Measurements from ENCODE around the gene RAD21L1.

The RAD21L1 gene

DNA sequence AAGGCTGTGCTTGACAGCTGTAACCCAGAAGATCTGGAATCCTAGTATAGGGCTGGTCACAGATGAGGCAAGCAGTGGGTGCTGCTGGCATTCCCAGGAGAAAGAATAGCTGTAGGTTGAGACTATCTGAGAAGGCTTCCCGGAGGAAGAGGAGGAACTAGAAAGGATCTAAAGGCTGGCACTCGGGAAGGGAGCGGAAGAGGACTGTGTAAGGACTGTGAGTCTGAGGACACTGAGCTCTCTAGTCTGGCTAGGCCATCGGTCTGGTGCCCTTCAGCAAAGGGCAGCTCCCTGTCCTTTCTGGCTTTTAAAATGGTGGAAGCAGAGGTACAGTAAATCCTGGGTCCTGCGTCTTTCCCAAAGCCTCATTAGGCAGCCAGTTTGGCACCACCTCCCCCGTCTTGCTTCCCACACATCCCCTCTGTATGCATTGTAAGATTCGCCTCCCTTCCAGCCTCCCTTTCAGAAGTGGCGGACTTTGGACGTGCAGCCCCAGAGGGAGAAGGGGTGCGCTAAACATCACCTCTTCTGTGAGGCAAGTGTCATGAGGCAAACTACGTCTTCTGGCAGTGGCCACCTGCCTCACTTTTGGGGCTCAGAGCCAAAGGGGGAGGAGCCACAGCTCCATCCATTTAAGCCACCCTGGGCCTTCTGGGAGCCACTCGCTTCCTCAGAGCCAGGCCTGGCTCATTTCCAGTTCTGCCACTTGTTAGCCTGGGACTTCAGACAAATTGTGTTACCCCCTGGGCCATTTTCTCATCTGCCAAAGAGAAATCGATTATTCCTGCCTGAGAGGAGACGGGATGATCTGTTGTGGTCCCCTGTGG is 48.9 kb downstream of the RAD21L1 start:
- DNase-seq = peak; percentile 73

DNA sequence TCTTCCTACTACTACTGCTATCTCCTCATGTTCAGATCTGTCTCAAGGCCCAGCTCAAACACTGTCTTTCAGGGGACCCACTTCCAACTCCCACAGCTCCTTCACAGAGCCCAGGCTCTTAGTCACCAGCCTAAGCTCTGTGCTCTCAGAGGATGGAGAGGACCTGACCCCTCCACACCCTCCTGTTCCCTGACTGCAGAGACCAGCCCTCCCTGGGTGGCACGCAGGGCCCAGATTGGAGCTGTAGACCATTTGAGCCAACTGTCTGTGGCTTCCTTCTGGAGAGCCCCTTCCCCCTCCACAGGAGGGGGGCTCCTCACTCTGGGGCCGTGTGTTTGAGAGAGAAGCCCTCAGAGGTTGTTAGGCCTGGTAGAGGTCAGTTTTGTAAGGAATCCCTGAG is 50.1 kb downstream of the RAD21L1 start:
- DNase-seq = no peak

DNA sequence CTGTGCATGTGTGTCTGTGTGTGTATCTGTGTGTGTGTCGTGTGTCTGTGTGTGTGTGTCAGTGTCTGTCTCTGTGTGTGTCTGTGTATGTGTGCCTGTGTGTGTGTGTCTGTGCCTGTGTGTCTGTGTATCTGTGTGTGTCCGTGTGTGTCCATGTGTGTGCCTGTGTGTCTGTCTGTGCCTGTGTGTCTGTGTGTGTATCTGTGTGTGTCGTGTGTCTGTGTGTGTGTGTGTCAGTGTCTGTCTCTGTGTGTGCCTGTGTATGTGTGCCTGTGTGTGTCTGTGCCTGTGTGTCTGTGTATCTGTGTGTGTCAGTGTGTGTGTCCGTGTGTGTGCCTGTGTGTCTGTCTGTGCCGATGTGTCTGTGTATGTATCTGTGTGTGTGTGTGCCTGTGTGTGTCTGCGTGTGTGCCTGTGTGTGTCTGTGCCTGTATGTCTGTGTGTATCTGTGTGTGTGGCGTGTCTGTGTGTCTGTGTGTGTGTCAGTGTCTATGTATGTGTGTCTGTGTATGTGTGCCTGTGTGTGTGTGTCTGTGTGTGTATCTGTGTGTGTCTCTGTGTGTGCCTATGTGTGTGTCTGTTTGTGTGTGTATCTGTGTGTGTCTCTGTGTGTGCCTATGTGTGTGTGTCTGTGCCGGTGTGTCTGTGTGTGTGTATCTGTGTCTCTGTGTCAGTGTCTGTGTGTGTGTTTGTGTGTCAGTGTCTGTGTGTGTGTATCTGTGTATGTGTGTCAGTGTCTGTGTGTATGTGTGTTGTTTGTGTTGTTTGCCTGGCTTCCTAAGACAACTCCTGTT is 51.9 kb downstream of the RAD21L1 start:
- DNase-seq = no peak

DNA sequence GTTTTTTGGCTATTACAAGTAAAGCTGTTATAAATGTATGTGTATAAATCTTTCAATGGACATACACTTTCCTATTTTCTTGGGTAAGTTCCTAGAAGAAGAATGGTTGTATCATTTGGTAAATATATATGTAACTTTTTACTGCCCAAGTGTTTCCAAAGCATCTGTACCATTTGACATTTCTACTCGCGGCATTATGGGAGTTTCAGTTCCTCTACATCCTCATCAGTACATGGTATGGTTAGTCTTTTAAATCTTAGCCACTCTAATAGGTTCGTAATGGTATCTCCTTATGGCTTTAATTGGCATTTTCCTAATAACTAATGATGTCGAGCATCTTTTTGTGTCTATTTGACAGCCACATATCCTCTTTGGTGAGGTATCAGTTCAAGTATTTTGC is 53.1 kb downstream of the RAD21L1 start:
- no peak for DNase-seq

DNA sequence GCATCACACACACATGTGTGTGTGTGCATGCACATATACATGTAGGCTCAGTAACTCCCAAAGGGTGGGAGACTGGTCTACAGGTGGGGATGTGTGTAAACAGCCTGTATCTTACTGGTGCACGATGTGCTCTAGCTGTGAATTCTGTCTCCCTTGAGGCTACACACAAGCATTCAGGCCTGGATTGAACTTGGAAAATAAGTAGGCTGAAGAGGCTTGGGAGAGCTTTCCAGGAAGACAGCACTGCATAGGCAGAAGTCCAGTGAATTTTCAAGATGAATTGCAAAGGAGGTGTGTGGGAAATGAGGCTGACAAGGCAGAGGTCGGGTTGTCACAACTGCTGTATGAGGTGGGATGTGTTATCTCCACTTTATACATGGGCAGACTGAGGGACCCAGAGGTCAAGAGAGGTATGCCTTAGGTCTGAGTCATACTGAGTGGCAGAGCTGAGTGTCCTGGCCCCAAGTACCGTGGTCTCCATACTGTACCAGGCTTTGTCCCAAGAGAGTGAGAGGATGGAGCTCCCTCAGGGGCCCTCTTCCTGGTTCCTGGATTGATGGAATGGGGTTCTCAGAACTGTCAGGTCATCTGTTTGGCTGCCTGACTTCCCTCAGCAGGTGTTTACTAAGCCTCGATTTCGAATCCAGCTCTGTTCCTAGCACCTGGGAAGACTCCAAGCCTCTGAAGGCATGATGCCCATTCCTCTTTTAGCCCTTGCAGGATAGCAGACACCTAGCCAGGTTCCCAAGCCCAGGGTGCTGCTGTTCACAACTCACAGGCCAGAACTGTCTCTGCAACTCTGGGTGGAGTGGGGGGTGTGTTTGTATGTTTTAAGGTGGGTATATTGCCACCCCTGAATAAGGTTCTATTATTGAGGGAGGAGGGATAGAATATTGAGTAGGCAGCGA is 54.6 kb downstream of the RAD21L1 start:
- DNase-seq = no peak

DNA sequence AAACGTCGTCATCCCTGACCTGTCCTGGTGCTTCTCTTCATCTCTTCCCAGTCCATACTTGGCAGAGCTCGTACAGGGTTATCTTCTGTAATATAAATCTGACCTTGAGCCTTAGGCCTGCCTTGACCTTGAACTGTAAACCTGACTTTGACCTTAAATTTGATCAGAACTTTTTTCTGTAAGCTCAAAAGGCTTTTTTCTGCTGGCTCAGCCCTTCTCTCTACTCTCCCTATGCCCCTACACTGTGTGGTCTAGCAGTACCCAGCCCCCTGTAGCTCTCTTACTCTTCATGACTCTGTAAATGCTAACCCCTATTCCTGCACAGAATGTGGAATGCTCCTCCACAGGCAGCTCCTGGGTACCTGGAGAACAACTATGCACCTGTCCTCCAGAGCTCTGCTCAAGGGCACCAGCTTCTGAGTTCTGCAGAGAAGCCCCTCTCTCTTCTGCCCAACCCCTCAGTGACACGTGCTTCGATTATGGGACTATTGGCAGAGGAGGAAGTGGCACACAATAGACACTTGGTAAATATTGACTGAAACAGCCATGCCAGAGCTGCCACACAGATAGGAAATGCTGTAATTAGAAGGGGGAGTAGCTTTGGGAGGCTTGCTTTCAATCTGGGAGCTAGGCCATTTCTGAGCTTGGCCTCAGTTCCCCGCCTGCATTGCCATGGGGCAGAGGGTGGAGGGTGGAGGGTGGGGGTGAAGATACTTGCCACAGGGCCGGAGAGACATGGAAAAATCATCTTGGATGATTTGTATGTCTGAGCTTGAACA is 55.6 kb downstream of the RAD21L1 start:
- no peak for DNase-seq

DNA sequence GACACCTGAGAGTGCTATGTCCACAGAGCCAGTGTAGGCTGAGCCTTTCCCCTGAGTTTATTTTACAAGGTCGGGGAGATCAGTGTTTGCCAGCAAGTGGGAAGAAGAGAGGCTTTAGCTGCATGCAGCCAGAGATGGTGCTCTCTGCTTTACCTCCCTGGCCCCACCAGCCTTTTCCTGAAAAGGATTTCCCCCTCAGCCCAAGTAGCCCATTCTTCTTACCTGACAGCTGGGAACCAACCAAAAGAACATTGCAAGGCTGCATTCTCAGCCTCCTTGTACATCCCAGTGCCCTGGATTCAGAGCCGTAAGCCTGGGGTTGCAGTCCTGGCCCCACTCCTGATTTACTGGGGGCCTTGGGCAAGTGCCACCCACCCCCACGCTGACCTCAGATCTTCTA is 57.1 kb downstream of the RAD21L1 start:
- DNase-seq = no peak

DNA sequence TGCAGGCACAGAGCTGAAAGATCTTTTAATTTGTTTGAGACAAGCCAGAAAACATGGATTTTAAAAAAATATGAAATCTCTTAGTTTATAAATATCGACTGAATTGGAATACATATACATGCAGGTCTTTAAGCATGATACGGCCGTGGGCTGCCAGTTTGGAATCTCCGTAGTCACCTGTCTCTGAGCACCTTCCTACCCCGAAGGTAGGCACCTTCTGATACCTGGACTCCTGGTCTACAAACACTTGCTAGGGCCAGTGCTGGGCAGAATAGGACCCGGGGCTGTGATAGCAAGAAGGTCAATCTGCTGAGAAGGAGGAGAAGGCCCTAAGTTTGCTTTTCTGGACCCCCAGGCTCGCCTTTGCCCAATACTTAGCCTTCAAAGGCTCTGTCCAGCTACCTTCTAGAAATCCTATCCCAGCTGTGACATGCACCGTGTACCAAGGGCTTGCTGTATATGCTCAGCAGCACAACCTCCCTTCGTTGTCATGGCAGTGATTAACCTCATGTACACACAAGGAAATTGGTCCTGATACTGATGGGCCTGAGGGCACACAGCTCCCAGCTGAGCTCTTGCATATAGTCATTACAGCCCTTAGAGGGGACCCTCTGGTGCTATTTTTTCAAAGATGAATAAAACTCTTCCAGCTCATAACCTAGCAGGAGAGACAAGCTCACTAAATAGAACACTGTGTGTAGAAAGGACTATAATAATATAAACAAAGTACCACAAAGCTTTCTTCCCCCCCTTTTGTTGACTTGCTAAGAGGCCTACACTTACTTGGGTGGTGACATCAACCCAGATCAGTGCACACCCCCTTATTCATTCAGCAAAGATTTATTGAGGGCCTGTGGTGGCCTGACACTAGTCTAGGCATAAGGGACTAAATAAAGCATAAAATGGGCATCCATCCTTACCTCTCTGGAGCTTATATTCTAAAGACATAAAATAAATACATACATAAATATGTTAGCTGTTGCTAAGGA is 58.0 kb downstream of the RAD21L1 start:
- peak; percentile 70 for DNase-seq

DNA sequence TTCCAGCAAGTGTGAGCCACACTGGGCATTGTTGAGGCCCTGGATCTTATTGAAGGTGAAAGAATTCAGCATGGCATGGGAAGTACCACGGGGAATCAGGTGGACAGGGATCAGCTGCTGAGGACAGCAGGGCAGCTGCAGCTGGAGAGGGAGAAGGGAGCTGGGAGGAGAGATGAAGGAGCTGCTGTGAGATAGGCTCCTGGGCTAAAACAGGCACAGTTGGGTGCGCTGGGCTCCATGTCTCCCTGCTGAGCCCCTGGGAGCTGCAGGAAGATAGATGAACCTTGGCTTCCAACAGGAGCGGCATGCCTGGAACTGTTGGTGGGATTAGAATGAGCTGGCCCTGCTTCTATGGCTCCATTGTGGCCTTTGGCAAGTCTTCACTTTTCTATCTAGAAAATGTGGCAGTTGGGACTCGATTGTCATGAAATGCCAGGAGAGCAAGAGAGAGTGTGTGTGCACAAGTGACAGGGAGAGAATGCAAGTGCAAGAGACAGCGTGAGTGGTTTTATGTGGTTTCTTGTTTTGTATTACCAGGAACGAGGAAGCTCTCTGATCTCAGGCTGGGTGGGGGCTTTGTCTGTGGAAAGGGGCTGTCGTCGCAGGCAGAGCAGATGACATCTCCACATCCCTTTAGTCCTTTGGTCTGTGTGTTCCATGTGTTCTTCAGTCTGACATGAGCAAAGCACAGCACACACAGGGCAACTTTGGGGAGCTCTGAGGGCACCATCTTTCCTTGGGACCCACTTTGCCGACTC is 60.6 kb downstream of the RAD21L1 start:
- DNase-seq = no peak

DNA sequence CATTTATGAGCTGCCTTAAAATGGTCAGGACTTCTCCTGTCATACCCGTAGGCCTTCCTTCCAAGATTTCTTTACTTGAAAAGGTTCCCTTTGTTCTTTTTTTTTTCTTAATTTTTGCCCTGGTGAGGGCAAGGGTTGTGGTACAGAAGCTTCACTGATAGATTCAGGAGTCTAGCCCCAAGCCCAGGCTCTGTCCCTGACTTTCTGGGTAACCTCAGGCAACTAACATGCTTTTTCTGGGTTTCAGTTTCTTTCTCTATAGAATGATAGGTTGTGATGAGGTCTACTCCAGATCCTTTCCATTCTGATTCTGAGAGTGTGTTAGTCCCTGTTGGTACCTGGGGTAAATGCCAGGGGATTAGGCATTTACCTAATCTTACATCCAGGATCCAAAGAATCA is 61.5 kb downstream of the RAD21L1 start:
- DNase-seq = no peak

DNA sequence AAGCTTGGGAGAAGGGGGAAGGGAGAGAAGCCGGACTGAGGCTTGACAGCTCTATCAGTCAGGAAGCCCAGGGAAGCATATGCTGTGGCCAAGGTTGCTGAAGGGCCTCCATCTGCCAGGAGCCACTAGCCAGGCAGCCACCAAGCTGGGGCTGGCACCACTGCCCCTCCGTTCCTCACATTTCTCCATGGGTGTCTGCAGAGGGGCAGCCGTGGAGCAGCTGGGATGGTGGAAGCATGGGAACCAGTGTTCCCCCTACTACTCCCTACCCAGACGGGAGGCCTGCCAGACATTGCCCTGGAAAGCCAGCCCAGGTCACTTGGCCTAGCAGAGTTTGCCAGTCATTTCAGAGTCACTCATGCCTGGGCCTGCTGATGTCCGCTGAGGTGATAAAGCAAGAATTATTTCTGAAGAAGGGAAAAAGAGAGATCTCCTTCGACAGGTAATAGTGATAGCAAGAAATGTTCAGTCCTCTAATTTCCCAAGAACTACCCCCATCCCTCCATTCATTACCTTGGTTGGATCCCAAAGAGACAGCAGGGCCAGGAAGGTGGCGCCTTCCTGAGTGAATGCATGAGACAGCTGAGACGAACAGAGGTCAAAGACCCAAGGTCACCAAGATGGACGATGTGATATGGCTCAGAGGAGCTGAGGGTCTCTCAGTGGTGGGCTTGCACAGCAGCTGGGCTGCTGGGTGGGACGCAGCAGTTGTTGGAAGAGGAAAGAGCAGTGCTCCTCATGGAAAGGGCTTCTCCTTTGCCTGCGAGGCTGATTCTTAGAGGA is 62.1 kb downstream of the RAD21L1 start:
- DNase-seq = no peak

DNA sequence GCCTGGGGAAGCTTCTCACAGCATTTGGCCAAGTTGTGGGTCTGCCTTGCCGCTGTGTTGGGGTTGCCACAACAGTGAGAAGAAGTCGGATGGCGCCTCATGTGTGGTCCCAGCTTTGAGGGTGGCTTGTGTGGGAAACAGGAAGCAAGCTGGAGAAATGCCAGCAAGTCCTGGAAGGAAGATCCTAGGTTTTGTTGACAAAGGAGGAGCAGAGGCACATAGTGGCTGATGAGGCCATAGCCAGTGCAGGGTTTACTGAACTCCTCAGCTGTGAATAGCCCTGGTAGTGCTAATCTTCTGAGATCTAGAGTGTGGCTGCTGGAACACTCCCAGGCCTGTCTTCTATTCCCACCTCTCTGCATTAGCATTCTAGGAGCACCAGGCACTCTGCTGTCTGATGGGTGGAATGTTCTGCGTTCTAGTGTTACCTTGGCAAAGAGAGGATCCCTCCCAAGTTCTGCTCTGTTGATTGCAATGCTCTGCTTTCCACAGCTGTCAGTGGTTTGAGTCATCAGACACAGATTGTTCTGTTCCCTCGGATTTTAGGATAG is 65.4 kb downstream of the RAD21L1 start:
- DNase-seq = no peak

DNA sequence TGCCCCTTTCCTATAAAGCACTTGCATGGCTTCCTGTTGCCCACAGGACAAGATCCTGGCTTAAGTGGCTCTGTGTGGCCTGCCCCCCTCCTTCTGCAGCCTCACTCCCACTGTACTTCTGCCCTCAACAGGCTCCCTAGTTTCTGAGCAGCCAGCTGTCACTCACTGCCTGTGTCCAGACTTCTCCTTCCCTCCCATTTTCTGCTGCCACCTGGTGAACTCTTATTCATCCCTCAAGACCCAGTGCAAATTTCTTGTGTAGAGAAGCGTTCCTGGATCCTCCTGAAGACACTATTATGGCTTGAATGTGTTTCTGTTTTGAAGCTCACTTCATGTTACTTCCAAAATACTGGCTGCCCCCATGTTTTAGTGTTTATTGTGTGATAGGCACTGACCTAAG is 66.8 kb downstream of the RAD21L1 start:
- no peak for DNase-seq

DNA sequence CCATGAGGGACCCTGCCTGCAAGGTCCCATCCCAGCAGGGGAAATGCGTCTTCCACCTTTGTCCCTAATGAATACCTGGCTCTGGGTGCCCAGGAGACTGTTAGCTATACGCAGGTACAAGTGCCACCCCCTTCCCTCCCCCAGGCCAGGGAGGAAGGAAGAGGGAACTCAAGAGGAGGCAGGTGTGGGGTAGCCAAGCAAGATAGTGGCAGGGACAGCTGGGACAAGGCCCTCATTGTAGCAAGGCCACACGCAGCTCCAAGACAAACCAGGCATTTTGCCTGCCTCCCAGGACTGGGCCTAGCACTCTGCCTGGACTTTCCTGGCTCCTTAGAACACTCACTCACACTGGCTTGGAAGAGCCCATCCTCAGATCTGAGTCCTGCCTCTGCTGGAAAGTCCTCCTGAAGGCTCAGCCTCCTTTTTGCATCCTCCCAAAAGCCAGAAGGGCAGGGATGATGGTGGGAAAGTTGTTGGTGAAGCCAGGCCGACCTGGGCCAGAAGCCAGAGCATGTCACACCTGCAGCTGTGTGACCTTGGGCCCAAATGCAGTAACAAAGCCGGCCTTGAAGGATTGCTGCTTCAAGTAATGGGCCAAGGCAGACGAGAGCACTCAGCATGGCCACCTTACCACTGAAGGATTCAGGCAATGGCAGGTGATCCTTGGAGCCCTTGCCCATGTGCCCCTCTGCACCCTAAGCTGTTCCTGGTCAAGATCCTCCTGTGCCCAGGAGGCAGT is 68.0 kb downstream of the RAD21L1 start:
- no peak for DNase-seq

DNA sequence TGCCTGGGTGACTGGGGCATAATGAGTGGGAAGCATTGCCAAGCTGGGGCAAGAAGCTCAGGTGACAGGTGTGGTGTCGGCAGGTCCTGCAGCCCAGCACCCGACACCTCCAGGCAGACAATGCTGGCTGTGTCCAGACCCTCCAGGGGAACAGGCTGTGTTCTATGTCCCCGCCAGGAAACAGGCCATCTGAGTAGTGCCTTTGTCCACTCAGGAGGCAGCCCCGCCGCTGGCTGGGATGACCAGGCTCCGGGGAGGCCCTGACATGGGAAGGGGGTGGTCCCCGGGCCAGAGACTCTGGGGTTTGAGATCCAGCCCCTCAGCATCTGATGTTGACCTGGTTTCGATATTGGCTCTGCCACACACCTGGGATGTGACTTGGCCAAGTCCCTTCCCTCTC is 68.7 kb downstream of the RAD21L1 start:
- no peak for DNase-seq

DNA sequence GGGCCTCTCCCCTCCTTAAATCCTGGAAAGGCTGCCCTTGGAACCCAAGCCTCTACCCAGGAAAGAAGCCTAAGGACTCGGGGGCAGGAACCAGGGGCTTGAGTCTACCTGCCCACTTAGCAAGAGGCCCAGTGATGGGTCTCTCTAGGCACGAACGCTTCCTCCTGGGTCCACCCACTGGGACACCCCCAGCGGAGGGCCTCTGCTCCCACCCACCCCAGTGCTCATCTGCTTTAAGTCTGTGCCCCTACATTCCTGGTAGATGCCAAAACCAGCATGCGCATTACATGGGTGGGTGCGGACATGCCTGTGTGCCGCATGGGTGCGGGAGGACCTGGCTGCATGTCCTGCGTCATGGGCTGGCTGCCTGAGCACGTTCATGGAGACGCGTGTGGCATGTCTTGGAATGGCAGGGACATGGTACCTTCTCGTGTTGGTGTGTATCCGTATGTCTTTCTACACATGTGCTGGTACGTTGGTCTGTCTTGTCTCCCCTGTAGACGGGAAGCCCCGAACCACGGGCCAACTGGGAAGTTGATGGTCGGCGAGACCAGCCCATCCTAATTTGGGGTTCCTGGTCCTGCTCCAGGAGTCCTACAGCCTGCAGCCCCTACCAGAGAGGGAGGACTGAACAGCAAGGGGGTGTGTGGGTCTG is 69.6 kb downstream of the RAD21L1 start:
- DNase-seq = no peak

DNA sequence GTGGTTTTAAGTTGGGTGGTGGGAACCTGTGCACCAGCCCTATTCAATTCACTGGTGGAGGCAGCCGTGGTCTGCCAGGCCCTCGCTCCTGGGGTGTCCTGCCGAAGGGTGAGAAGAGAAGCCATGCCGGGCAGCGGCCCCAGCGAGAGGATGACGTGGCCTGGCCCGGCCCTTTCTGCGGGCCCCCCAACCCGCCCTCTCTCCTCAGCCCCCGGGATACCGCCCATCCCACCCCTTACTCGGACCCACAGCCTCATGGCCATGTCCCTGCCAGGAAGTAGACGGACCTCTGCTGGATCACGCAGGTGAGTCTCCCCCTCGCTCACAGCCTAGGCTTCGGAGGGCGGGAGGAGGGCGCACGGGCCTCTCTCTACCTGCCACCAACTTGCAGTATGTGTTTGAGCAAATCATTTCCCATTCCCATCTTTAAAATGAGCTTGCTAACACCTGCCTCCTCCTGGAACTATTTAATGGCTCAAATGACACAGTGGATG is 70.3 kb downstream of the RAD21L1 start:
- no peak for DNase-seq

DNA sequence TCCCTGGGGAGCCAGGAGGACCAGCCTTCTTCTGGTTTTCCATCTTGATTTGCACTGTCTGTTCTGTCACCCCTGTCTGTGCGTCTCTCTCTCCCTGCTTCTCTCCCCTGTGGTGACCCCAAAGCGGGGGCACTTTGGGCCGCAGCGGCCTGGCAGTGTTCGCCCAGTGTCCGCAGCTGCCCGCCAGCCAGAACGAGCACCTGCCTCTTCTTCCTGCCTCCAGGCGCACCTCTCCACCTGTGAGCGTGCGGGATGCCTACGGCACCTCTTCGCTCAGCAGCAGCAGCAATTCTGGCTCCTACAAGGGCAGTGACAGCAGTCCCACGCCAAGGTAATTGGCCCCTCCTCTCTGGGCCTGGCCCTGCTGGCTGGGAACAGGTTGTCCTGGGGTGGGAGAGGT is 71.1 kb downstream of the RAD21L1 start:
- no peak for DNase-seq

All from eye (tissue), 1 donor.